ENCODE results near the gene FKBP5. TPM values are rescaled to one million over a fixed set of nuclear protein-coding genes. Genes with fewer than 3 reads are reported as not detected.
A peak's percentile ranks its signal among the peaks of the same experiment; 100 is the strongest.

The FKBP5 gene
- total RNA-seq, 3 donors from 2014 or later (not counting 1 experiment from before 2014, with no cell fraction given): 15.5 to 30.2 (median 27.3) TPM

DNA sequence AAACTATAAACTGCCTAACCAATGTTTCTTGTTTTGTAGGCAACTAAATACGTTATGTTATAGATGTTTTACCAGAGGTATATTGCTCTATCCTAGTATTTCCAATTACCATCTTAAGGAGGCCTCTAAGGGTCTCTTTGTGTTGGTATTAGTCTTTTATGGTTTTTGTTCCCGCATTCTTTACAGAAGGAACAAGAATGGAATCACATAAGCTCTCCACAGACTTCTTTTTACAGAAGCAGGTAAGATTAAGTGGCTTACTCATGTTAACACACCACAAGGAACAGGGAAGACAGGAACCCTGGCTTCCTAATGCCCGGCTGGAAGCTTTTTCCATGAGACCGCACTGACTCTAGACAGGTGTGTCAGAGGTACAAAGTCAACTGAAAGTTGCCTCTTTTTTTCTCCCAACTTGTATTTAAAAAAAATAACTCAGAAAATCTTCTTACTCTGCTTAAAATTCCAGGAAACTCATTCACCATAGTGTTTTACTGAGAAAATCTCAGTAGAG lies 55.1 kb downstream of the FKBP5 start:
- Mint-ChIP-seq H3K9me3 (no peaks in the 10 kb centered on the region), H3K36me3 (no peaks in the 10 kb centered on the region), H3K4me3 (no peak overlapping the region), H3K27me3 (ENCODE audit: low read depth in 2 of 2) (no peaks in the 10 kb centered on the region), H3K4me1 (no peaks in the 10 kb centered on the region), H3K27ac (no peak overlapping the region)
- H3K27me3 ChIP-seq (ENCODE audit: control insufficient read depth, insufficient read depth, low read length): no peaks in the 10 kb centered on the region
- no peaks in the 10 kb centered on the region for H3K4me1 ChIP-seq (ENCODE audit: control insufficient read depth, insufficient read depth, low read length)
- H3K27ac ChIP-seq (ENCODE audit: low read length): no peak overlapping the region
- 95% methylated on average over 3 of the region's 4 CpGs for WGBS (ENCODE audit: insufficient coverage)
- TF ChIP-seq, protein P1, sequence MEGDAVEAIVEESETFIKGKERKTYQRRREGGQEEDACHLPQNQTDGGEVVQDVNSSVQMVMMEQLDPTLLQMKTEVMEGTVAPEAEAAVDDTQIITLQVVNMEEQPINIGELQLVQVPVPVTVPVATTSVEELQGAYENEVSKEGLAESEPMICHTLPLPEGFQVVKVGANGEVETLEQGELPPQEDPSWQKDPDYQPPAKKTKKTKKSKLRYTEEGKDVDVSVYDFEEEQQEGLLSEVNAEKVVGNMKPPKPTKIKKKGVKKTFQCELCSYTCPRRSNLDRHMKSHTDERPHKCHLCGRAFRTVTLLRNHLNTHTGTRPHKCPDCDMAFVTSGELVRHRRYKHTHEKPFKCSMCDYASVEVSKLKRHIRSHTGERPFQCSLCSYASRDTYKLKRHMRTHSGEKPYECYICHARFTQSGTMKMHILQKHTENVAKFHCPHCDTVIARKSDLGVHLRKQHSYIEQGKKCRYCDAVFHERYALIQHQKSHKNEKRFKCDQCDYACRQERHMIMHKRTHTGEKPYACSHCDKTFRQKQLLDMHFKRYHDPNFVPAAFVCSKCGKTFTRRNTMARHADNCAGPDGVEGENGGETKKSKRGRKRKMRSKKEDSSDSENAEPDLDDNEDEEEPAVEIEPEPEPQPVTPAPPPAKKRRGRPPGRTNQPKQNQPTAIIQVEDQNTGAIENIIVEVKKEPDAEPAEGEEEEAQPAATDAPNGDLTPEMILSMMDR (IDR thresholded peaks at IDR 0.05): no peak
- no peak for DNase-seq
- no peaks in the 10 kb centered on the region for H3K9me3 ChIP-seq (ENCODE audit: control insufficient read depth, insufficient read depth, low read length)
- ATAC-seq: no peak
- H3K36me3 ChIP-seq (ENCODE audit: control insufficient read depth, insufficient read depth, low read length): peaks cover 13% of the 10 kb centered on the region
- H3K4me3 ChIP-seq (ENCODE audit: low read length): no peak overlapping the region
- intact Hi-C loops (cut with micrococcal nuclease): no loop called here

DNA sequence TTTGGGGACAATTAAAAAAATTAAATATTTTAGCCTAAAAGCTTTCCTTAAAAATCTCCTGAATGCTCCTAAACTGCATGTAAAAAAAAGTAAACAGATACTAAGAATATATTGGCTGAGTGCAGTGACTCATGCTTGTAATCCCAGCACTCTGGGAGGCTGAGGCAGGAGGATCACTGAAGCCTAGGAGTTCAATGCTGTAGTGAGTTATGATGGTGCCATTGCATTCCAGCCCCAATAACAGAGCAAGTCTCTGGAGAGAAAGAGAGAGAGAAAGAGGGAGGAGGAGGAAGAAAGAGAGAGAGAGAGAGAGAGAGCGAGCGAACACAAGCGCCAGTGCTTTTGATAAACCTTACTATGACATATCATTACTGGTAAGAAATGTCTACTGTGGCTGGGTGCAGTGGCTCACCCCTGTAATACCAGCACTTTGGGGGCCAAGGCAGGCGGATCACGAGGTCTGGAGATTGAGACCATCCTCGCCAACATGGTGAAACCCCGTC lies 58.8 kb downstream of the FKBP5 start:
- Histone ChIP-seq H3K27ac (ENCODE audit: low read length) (no peak overlapping the region), H3K4me1 (ENCODE audit: control insufficient read depth, insufficient read depth, low read length) (no peaks in the 10 kb centered on the region), H3K4me3 (ENCODE audit: low read length) (no peak overlapping the region), H3K27me3 (ENCODE audit: control insufficient read depth, insufficient read depth, low read length) (no peaks in the 10 kb centered on the region), H3K9me3 (ENCODE audit: control insufficient read depth, insufficient read depth, low read length) (no peaks in the 10 kb centered on the region), H3K36me3 (ENCODE audit: control insufficient read depth, insufficient read depth, low read length) (no peaks in the 10 kb centered on the region)
- H3K4me3 Mint-ChIP-seq: no peak overlapping the region
- peak overlapping the region in 1 of 2 donors; percentile 22 for H3K27ac Mint-ChIP-seq
- no peak for DNase-seq
- TF ChIP-seq, protein P1 (IDR thresholded peaks at IDR 0.05): no peak
- H3K27me3 Mint-ChIP-seq (ENCODE audit: low read depth in 2 of 2): no peaks in the 10 kb centered on the region
- WGBS (ENCODE audit: insufficient coverage): 94% methylated on average over 7 of the region's 7 CpGs
- H3K9me3 Mint-ChIP-seq: no peaks in the 10 kb centered on the region
- no peak for ATAC-seq
- intact Hi-C loops (cut with micrococcal nuclease): no loop called here
- peaks cover under 1% of the 10 kb centered on the region in 2 donors for H3K4me1 Mint-ChIP-seq
- H3K36me3 Mint-ChIP-seq: no peaks in the 10 kb centered on the region

DNA sequence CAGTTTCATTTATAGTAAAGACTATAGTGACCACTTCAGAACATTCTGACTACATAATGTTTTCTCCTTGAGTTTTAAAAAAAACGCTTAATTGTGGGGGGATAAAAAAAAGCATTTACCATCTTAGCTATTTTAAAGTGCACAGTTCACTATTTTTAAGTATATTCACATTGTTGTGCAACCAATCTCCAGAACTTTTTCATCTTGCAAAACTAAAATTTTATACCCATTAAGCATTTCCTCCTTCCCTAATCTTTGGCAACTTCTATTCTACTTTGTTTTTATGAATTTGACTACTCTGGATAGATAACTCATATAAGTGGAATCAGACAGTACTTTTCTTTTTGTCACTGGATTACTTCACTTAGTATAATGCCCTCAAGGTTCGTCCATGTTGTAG lies 62.3 kb downstream of the FKBP5 start:
- Histone ChIP-seq H3K27me3 (ENCODE audit: control insufficient read depth, insufficient read depth, low read length) (no peaks in the 10 kb centered on the region), H3K27ac (ENCODE audit: low read length) (no peak overlapping the region), H3K4me1 (ENCODE audit: control insufficient read depth, insufficient read depth, low read length) (peaks cover 7% of the 10 kb centered on the region), H3K36me3 (ENCODE audit: control insufficient read depth, insufficient read depth, low read length) (no peaks in the 10 kb centered on the region), H3K9me3 (ENCODE audit: control insufficient read depth, insufficient read depth, low read length) (no peaks in the 10 kb centered on the region), H3K4me3 (ENCODE audit: low read length) (no peak overlapping the region)
- intact Hi-C loops (cut with micrococcal nuclease): no loop called here
- Mint-ChIP-seq H3K4me3 (no peak overlapping the region), H3K27me3 (ENCODE audit: low read depth in 2 of 2) (no peaks in the 10 kb centered on the region), H3K4me1 (peaks cover 7 to 8% of the 10 kb centered on the region in 2 donors), H3K9me3 (no peaks in the 10 kb centered on the region), H3K36me3 (no peaks in the 10 kb centered on the region), H3K27ac (no peak overlapping the region)
- ATAC-seq (no peak), DNase-seq (no peak)
- TF ChIP-seq, protein P1 (IDR thresholded peaks at IDR 0.05): no peak
- 100% methylated on average over 1 of the region's 2 CpGs for WGBS (ENCODE audit: insufficient coverage)
